ENCODE measurements around the gene MLC1. TPM values are rescaled to one million over a fixed set of nuclear protein-coding genes. Genes with fewer than 3 reads are reported as not detected.

The MLC1 gene
- total and polyA plus RNA-seq, 2 of the 4 experiments (the other 2 are of a cell fraction), result 0.10 TPM; not detected in 1

- Histone ChIP-seq H4K5ac (ENCODE audit: low read depth, low read length) (no peak overlapping the region), H3K9me1 (ENCODE audit: insufficient read depth, low read length) (0 out of 2 replicates have a peak, but pooled peaks cover 5% of the 10 kb centered on the region), H2BK20ac (ENCODE audit: low read depth, low read length) (no peak overlapping the region), H3K27ac (ENCODE audit: insufficient read depth, low read length) (no peak overlapping the region), H4K20me1 (ENCODE audit: insufficient read depth, low read length) (no peaks in the 10 kb centered on the region), H3K23ac (ENCODE audit: low read depth, low read length) (no peak overlapping the region), H3K14ac (replicated peaks; ENCODE audit: low read depth, low read length) (no peak overlapping the region), H2AK5ac (ENCODE audit: low read depth, low read length) (no peak overlapping the region), H4K8ac (ENCODE audit: low read depth in 2 of 2, low read length in 2 of 2) (no peak overlapping the region), H3K4me3 (ENCODE audit: insufficient read depth, low read depth, low read length) (no peak overlapping the region), H2AK9ac (replicated peaks; ENCODE audit: low read depth, low read length, poor library complexity) (no peak overlapping the region), H3K36me3 (ENCODE audit: control insufficient read depth, insufficient read depth, low read length) (no peaks in the 10 kb centered on the region), H2BK15ac (ENCODE audit: low read depth, low read length) (no peak overlapping the region), H4K91ac (ENCODE audit: insufficient read depth, low read depth, low read length) (no peak overlapping the region), H3K4me1 (ENCODE audit: control insufficient read depth, insufficient read depth, low read length) (peaks cover 6% of the 10 kb centered on the region; the same call in 1 of the 2 replicates), H3K9ac (ENCODE audit: low read depth, low read length) (no peak overlapping the region), H3K4ac (ENCODE audit: low read depth, low read length) (no peak overlapping the region), H2AFZ (replicated peaks; ENCODE audit: low read length, poor library complexity) (no peak overlapping the region), H3K18ac (ENCODE audit: low read depth, low read length) (no peak overlapping the region), H3K56ac (ENCODE audit: extremely low read depth, insufficient read depth, low read length) (no peak overlapping the region), H3K9me3 (ENCODE audit: control insufficient read depth, insufficient read depth, low read length) (peaks cover 4% of the 10 kb centered on the region; the same call in 1 of the 2 replicates), H3K79me1 (ENCODE audit: low read depth in 1 of 2, low read length in 2 of 2) (no peaks in the 10 kb centered on the region), H2BK120ac (ENCODE audit: low read depth, low read length) (no peak overlapping the region), H3K27me3 (ENCODE audit: control insufficient read depth, insufficient read depth, low read length) (peaks cover 52% of the 10 kb centered on the region), H2BK5ac (ENCODE audit: low read depth, low read length, poor library complexity, severe bottlenecking) (no peak overlapping the region), H3K4me2 (ENCODE audit: low read depth, low read length) (no peak overlapping the region)
- dilution Hi-C loops (cut with HindIII; ENCODE audit: low sequenced_read_pairs, unreplicated experiment) (no loop called here), intact Hi-C loops (cut with micrococcal nuclease) (no loop called here), in situ Hi-C loops (cut with MboI; ENCODE audit: low sequenced_read_pairs) (no loop called here)
- POLR2A ChIA-PET (ENCODE audit: unreplicated experiment), result no interaction called here
- no TSS peak for BruUV-seq (replicated peaks)
- WGBS, 2 experiments (ENCODE audit: extremely low coverage in 2 of 2, insufficient read length in 1 of 2), result 75% methylated on average over 6 of the region's 11 CpGs; no CpG with 5 or more reads in 1 of the 2 experiments
- TF ChIP-seq NFE2L2 (IDR thresholded peaks at IDR 0.05; ENCODE audit: low read depth, low read length) (no peak), BHLHE40 (IDR thresholded peaks at IDR 0.05; ENCODE audit: low read depth, low read length) (no peak), POLR2A (IDR thresholded peaks at IDR 0.05; ENCODE audit: low read depth, low read length) (no peak), MAZ (IDR thresholded peaks at IDR 0.05; ENCODE audit: borderline replicate concordance, low read depth, low read length) (no peak), RAD21 (IDR thresholded peaks at IDR 0.05; ENCODE audit: low read length) (no peak), FOS (IDR thresholded peaks at IDR 0.05; ENCODE audit: low read depth, low read length) (no peak)
- ATAC-seq (ENCODE audit: low read depth) (no peak), DNase-seq (no peak)
- CTCF ChIA-PET, result interaction anchor here (0.6 kb wide), 1 partner anchor 230 kb away, joined by 5 read pairs; no protein-coding TSS in a partner anchor
Observed at GRCh38 chr22:50018608-50019285, 66.5 kb downstream of the MLC1 start.
